ENCODE results near the gene VWF. TPM values are rescaled to one million over a fixed set of nuclear protein-coding genes. Genes with fewer than 3 reads are reported as not detected.

Gene VWF
- total RNA-seq, 1 donor from 2014 or later = not detected

DNA sequence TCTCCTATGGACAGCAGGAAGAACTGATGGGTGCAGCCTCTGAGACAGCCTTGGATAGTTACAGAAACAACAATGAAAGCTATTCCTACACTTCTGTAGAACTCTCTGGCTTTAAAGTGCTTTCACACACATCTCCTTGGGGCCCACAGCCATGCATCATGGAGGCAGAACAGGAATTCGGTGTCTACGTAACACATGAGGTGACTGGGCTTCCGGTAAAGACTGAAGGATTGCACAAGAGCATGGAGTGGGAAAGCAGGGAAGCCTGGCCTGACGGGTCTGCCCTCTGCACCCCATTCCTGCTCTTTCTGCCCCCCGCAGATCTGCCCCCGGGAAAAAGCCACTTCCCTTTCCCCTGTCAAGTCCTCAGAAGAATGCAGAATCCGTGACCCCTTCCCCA, 82.6 kb downstream of the VWF start:
- intact Hi-C loops (cut with micrococcal nuclease) = loop anchor here (10.0 kb wide), 1 partner anchor 957 kb away; no protein-coding TSS in a partner anchor
- ChIA-PET CTCF (interaction anchor here (1.0 to 1.2 kb wide), 2 partner anchors 52 to 53 kb away, joined by 3 to 4 read pairs; no protein-coding TSS in a partner anchor), POLR2A (no interaction called here)
- Mint-ChIP-seq H3K36me3 (ENCODE audit: low read depth) (no peaks in the 10 kb centered on the region), H3K27me3 (peaks cover 8% of the 10 kb centered on the region), H3K4me3 (no peak overlapping the region), H3K9me3 (no peaks in the 10 kb centered on the region), H3K27ac (no peak overlapping the region), H3K4me1 (no peaks in the 10 kb centered on the region)
- DNase-seq = no peak
- TF ChIP-seq, protein P1, sequence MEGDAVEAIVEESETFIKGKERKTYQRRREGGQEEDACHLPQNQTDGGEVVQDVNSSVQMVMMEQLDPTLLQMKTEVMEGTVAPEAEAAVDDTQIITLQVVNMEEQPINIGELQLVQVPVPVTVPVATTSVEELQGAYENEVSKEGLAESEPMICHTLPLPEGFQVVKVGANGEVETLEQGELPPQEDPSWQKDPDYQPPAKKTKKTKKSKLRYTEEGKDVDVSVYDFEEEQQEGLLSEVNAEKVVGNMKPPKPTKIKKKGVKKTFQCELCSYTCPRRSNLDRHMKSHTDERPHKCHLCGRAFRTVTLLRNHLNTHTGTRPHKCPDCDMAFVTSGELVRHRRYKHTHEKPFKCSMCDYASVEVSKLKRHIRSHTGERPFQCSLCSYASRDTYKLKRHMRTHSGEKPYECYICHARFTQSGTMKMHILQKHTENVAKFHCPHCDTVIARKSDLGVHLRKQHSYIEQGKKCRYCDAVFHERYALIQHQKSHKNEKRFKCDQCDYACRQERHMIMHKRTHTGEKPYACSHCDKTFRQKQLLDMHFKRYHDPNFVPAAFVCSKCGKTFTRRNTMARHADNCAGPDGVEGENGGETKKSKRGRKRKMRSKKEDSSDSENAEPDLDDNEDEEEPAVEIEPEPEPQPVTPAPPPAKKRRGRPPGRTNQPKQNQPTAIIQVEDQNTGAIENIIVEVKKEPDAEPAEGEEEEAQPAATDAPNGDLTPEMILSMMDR (IDR thresholded peaks at IDR 0.05) = no peak
- ATAC-seq (ENCODE audit: low read depth) = no peak

DNA sequence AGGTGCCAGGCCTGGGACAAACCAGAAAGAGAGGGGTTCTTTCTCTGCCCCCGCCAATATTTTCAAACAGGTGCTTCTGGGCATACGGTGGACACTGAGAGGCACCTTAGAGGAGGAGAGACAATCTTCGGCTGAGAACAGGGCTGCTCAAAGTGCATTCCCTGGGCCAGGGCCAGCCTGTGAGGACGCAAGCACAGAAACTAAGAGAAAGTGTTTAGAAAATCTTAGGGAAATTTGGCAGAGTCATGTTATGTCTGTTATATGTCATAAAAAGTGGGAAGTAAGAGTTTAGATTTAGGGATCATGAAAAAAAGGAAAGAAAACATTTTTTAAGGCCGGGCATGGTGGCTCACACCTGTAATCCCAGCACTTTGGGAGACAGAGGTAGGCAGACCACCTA, 83.7 kb downstream of the VWF start:
- DNase-seq = no peak
- ChIA-PET POLR2A (no interaction called here), CTCF (interaction anchor here (1.2 kb wide), 1 partner anchor 51 kb away, joined by 4 read pairs; no protein-coding TSS in a partner anchor)
- Mint-ChIP-seq H3K27ac (no peak overlapping the region), H3K4me1 (no peaks in the 10 kb centered on the region), H3K36me3 (ENCODE audit: low read depth) (no peaks in the 10 kb centered on the region), H3K27me3 (peaks cover 8% of the 10 kb centered on the region), H3K9me3 (no peaks in the 10 kb centered on the region), H3K4me3 (no peak overlapping the region)
- no peak for ATAC-seq (ENCODE audit: low read depth)
- TF ChIP-seq, protein P1 (IDR thresholded peaks at IDR 0.05) = no peak
- intact Hi-C loops (cut with micrococcal nuclease) = loop anchor here (1.0 to 10.0 kb wide), 3 partner anchors 53 to 956 kb away; no protein-coding TSS in a partner anchor

DNA sequence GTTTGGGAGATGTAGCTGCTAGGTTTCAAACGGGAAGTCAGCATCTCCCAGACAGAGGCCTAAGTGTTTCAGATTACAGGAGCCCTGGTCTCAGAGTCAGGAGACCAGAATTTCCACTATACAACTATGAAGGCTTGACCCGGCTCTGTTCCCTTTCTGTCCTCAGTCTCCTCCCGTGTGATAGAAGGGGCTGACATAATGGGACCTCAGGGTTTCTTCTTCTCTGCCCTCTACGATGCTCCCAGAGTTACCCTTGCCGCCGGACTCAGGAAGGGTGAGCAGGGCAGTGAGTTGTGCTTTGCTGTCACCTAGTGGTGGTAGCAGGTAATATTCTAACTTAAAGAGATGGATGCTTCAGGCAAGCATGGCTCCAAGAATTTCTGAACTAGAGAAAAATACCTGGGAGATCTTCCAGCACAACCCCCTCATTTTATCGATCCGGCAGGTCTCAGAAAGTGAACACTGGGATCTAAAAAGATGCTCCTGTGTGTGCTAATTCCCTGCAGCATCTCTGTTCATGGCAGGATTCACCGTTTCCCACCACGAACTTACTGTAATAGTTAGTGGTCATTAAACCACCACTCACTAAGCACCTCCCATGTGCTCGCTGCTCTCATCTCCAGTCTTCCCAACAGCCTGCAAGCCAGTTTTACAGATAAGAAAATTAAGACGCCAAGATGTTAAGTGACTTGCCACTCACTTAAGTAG, 84.4 kb downstream of the VWF start:
- ATAC-seq (ENCODE audit: low read depth) (peak; percentile 83), DNase-seq (peak; percentile 22)
- H3K9me3 Mint-ChIP-seq = no peaks in the 10 kb centered on the region
- H3K4me1 Mint-ChIP-seq = no peaks in the 10 kb centered on the region
- H3K27me3 Mint-ChIP-seq = peaks cover 6% of the 10 kb centered on the region
- ChIA-PET POLR2A (no interaction called here), CTCF (interaction anchor here (0.8 to 4.1 kb wide), 4 partner anchors 46 to 58 kb away, joined by 3 to 90 read pairs (median 4); no protein-coding TSS in a partner anchor)
- intact Hi-C loops (cut with micrococcal nuclease) = loop anchor here (1.0 to 10.0 kb wide), 4 partner anchors 52 to 1183 kb away; no protein-coding TSS in a partner anchor
- TF ChIP-seq, protein P1 (IDR thresholded peaks at IDR 0.05) = no peak
- H3K27ac Mint-ChIP-seq = no peak overlapping the region
- no peaks in the 10 kb centered on the region for H3K36me3 Mint-ChIP-seq (ENCODE audit: low read depth)
- peak overlapping the region; percentile 36 for H3K4me3 Mint-ChIP-seq

DNA sequence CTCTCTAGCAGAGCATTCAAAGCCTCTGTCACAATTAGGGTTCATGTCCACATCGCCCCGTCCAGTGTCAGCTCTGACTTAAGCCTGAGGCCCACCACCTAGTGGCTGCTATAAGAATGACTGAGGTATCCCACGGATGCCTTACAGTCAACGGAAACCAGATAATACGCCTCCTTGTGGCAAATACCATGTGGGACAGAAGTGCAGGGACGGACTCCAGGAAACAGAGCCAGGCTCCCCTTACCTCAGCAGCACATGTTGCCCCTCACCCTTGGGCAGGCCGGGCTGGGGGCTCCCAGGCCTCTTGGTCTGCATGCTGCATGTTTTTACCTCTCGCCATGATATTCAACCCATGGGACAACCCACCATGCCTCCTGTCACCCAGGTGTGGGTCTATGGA, 86.3 kb downstream of the VWF start:
- Mint-ChIP-seq H3K36me3 (ENCODE audit: low read depth) (no peaks in the 10 kb centered on the region), H3K27ac (no peak overlapping the region), H3K27me3 (no peaks in the 10 kb centered on the region), H3K4me1 (no peaks in the 10 kb centered on the region), H3K4me3 (no peak overlapping the region), H3K9me3 (no peaks in the 10 kb centered on the region)
- CTCF ChIA-PET = interaction anchor here (1.1 to 4.1 kb wide), 4 partner anchors 8 to 71 kb away, joined by 3 to 90 read pairs (median 4); no protein-coding TSS in a partner anchor
- ATAC-seq (ENCODE audit: low read depth) = peak; percentile 70
- intact Hi-C loops (cut with micrococcal nuclease) = loop anchor here (5.0 kb wide), 1 partner anchor 1181 kb away; no protein-coding TSS in a partner anchor
- TF ChIP-seq, protein P1 (IDR thresholded peaks at IDR 0.05) = no peak
- no peak for DNase-seq
- POLR2A ChIA-PET = no interaction called here

DNA sequence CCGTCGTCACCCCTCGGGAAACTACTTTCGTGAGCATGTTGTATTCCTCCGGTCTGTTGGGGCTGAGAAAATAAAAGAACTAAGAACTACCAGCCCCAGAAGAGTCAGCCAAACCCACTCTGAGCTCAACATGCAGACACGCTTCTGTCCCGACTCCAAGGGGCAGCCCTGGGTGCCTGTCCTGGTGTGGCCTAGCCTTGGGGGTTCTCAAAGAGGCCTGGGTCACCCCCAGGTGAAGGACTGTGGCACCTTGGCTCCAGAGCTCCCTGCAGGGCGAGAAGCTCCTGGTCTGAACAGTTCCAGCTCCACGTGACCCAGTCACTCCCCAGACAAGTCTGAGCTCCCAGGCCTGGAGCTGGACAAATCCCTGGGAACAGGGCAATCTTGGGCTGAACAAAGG, 87.0 kb downstream of the VWF start:
- ChIA-PET CTCF (interaction anchor here (1.1 to 4.1 kb wide), 3 partner anchors 9 to 48 kb away, joined by 4 to 90 read pairs (median 5); no protein-coding TSS in a partner anchor), POLR2A (no interaction called here)
- H3K27ac Mint-ChIP-seq = no peak overlapping the region
- no peaks in the 10 kb centered on the region for H3K36me3 Mint-ChIP-seq (ENCODE audit: low read depth)
- no peaks in the 10 kb centered on the region for H3K9me3 Mint-ChIP-seq
- TF ChIP-seq, protein P1 (IDR thresholded peaks at IDR 0.05) = no peak
- no peak overlapping the region for H3K4me3 Mint-ChIP-seq
- DNase-seq (no peak), ATAC-seq (ENCODE audit: low read depth) (no peak)
- no peaks in the 10 kb centered on the region for H3K27me3 Mint-ChIP-seq
- intact Hi-C loops (cut with micrococcal nuclease) = loop anchor here (5.0 kb wide), 1 partner anchor 1180 kb away; no protein-coding TSS in a partner anchor
- no peaks in the 10 kb centered on the region for H3K4me1 Mint-ChIP-seq

Data from activated B cell treated with CpG ODN at 0.5 μM for 24 hours (primary cell).